H1 (cell line): ENCODE results near the gene PTPRG.

Experiments used
- BACH1 ChIP-seq: IDR thresholded peaks from 2 replicates; pipeline ENCODE4 v1.6.1; 2012; ENCODE audit warnings: low read length, improper control_type of control experiment
- CBX8 ChIP-seq: fragments of 300-800, 300-1000 bp; sonication (generic); IDR thresholded peaks from 2 replicates; pipeline ENCODE4 v1.7.1; 2016; ENCODE audit warnings: low read depth, low read length, borderline replicate concordance
- TF ChIP-seq, protein P1 (sequence below), 3 experiments: IDR thresholded peaks; 1 replicate in 2 of 3; 2 replicates in 1 of 3; pipeline versions ENCODE4 v1.5.1 to v1.6.1; 2011; ENCODE audit warnings: low read length in 3 of 3, mild to moderate bottlenecking in 3 of 3, inconsistent platforms in 2 of 3, low read depth in 1 of 3, moderate library complexity in 1 of 3; ENCODE audit not compliant: insufficient read depth in 1 of 3; ENCODE audit errors: control extremely low read depth in 1 of 3

DNA sequence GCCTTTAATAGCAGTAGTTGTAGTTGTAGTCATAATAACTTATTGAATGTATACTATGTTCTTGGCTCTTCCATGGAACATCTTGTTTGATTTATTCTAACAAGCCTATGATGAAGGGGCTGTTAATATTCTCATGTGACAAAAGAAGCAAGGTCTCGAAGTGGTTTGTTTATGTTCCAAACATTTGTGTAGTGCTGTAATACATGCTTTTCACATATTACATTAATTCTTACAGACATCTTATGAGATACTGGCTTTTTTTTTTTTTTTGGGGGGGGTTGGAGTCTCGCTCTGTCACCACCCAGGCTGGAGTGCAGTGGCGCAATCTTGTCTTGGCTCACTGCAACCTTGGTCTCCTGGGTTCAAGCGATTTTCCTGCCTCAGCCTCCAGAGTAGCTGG lies 252.3 kb downstream of the PTPRG start:
- TF ChIP-seq, protein P1, sequence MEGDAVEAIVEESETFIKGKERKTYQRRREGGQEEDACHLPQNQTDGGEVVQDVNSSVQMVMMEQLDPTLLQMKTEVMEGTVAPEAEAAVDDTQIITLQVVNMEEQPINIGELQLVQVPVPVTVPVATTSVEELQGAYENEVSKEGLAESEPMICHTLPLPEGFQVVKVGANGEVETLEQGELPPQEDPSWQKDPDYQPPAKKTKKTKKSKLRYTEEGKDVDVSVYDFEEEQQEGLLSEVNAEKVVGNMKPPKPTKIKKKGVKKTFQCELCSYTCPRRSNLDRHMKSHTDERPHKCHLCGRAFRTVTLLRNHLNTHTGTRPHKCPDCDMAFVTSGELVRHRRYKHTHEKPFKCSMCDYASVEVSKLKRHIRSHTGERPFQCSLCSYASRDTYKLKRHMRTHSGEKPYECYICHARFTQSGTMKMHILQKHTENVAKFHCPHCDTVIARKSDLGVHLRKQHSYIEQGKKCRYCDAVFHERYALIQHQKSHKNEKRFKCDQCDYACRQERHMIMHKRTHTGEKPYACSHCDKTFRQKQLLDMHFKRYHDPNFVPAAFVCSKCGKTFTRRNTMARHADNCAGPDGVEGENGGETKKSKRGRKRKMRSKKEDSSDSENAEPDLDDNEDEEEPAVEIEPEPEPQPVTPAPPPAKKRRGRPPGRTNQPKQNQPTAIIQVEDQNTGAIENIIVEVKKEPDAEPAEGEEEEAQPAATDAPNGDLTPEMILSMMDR (IDR thresholded peaks at IDR 0.05; ENCODE audit: control extremely low read depth in 1 of 3, insufficient read depth in 1 of 3, low read depth in 1 of 3, low read length in 3 of 3), result no peak
- TF ChIP-seq BACH1, result no peak
- TF ChIP-seq CBX8, result no peak
